ENCODE results near the gene ZYG11A. TPM values are rescaled to one million over a fixed set of nuclear protein-coding genes. Genes with fewer than 3 reads are reported as not detected.

Gene ZYG11A
- total RNA-seq, 6 donors from 2014 or later, result 0.10 to 0.15 (median 0.10) TPM; not detected in 3

GRCh38 chr1:52913537-52913936 lies 71.0 kb downstream of the ZYG11A start:
- WGBS, 2 donors, result 65 to 73% methylated on average over 8 of the region's 8 CpGs
- no peak for TF ChIP-seq POLR2AphosphoS5 (IDR thresholded peaks at IDR 0.05)
- no peak for TF ChIP-seq CTCF (IDR thresholded peaks at IDR 0.05)
- no peak for TF ChIP-seq POLR2A (IDR thresholded peaks at IDR 0.05)
- no peak for TF ChIP-seq EP300 (IDR thresholded peaks at IDR 0.05)

DNA sequence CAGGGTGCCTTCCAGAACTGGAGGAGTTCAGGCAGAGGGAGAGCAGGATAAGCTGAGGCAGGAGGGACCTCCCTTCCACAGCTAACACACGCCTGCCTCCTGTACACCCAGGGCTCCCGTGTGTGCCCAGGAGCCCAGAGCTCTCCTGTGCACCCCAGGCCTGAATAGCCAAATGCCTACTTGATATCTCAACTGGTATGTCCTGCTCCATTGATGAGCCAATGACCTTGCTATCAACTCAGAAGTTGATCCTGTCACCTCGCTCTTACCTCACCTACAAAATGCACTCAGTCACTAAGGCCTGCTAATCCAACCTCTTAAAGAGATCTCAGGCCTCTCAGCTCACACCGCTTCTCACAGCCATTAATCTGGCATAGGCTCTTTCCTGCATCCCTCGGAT lies 71.9 kb downstream of the ZYG11A start:
- no peak overlapping the region for H3K27ac ChIP-seq
- no peaks in the 10 kb centered on the region for H3K27me3 ChIP-seq
- 72 to 87% methylated on average over 5 of the region's 5 CpGs for WGBS, 2 donors
- H3K4me3 ChIP-seq, result no peak overlapping the region
- DNase-seq, result no peak
- ATAC-seq (ENCODE audit: low FRiP score in 2 of 2), result no peak
- TF ChIP-seq POLR2A (IDR thresholded peaks at IDR 0.05) (no peak), POLR2AphosphoS5 (IDR thresholded peaks at IDR 0.05) (no peak), CTCF (IDR thresholded peaks at IDR 0.05) (no peak), EP300 (IDR thresholded peaks at IDR 0.05) (no peak)
- no peaks in the 10 kb centered on the region for H3K9me3 ChIP-seq
- no peaks in the 10 kb centered on the region for H3K4me1 ChIP-seq
- H3K36me3 ChIP-seq, result peaks cover 0 to 4% (median 0%) of the 10 kb centered on the region in 4 donors

More at GRCh38 chr1:52913537-52913936, 71.0 kb downstream of the ZYG11A start:
- H3K4me1 ChIP-seq, result no peaks in the 10 kb centered on the region
- DNase-seq, result no peak
- no peak overlapping the region for H3K27ac ChIP-seq
- no peaks in the 10 kb centered on the region for H3K27me3 ChIP-seq
- peaks cover 0 to 4% (median 0%) of the 10 kb centered on the region in 4 donors for H3K36me3 ChIP-seq
- no peaks in the 10 kb centered on the region for H3K9me3 ChIP-seq
- ATAC-seq (ENCODE audit: low FRiP score in 2 of 2), result no peak
- no peak overlapping the region for H3K4me3 ChIP-seq

DNA sequence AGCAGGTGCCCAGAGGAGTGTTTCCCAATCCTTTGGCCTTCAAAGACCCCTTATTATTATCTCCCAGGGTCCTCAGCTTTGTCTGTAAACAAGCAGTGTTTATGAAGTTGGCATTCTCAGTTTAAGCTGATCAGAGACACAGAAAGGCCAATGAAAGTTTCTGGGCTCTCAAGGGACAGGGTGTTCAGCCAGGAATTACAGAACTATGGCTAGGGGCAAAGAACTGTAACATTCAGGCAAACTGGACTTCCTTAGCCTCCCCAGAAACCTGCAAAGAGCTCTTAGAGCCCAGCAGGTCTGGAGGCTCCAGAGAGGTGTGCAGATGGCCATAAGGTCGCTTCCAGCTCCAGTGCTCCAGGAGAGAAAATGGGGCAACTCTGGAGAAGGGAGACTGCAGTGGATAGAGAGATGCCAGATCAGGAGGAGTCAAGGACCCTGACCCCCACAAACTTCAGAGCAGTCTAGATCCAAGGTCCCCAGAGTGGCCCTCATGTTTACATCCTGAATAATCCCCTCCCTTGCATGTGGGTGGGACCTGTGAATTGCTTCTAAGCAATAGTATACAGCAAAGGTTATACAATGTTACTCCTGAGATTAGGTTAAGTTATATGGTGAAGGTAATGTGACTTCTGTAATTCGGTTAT lies 72.8 kb downstream of the ZYG11A start:
- Histone ChIP-seq H3K36me3 (peaks cover 0 to 4% (median 0%) of the 10 kb centered on the region in 4 donors), H3K9me3 (no peaks in the 10 kb centered on the region), H3K27ac (no peak overlapping the region), H3K27me3 (no peaks in the 10 kb centered on the region), H3K4me3 (no peak overlapping the region), H3K4me1 (peaks cover 0 to under 1% (median 0%) of the 10 kb centered on the region in 4 donors)
- ATAC-seq (ENCODE audit: low FRiP score in 2 of 2), result no peak
- no peak for TF ChIP-seq EP300 (IDR thresholded peaks at IDR 0.05)
- no peak for TF ChIP-seq POLR2AphosphoS5 (IDR thresholded peaks at IDR 0.05)
- no peak for TF ChIP-seq POLR2A (IDR thresholded peaks at IDR 0.05)
- TF ChIP-seq CTCF (IDR thresholded peaks at IDR 0.05), result no peak
- no peak for DNase-seq
- 81 to 95% methylated on average over 2 of the region's 2 CpGs for WGBS, 2 donors

DNA sequence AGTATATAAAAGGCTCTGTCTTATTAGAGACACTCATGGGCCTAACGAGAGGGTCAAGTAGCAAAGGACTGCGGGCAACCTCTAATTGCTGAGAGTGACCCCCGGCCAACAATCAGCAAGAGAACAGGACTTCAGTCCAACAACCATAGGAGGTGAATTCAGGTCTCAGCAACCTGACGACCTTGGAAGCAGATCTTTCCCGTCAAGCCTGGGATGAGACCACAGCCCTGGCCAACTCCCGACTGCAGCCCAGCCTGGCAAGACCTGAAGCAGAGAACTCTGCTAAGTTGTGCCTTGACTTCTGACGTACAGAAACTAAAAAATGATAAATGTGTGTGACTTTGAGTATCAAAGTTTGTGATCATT lies 73.3 kb downstream of the ZYG11A start:
- ATAC-seq (ENCODE audit: low FRiP score in 2 of 2) (no peak), DNase-seq (no peak)
- Histone ChIP-seq H3K36me3 (peaks cover 0 to 4% (median 0%) of the 10 kb centered on the region in 4 donors), H3K27ac (no peak overlapping the region), H3K4me1 (peaks cover 0 to 6% (median 3%) of the 10 kb centered on the region in 4 donors), H3K4me3 (no peak overlapping the region), H3K27me3 (no peaks in the 10 kb centered on the region), H3K9me3 (no peaks in the 10 kb centered on the region)
- TF ChIP-seq POLR2AphosphoS5 (IDR thresholded peaks at IDR 0.05) (no peak), POLR2A (IDR thresholded peaks at IDR 0.05) (no peak), EP300 (IDR thresholded peaks at IDR 0.05) (no peak), CTCF (IDR thresholded peaks at IDR 0.05) (no peak)
- WGBS, 2 donors, result 80 to 88% methylated on average over 7 of the region's 7 CpGs
